Peyer's patch (tissue), 4 donors: Measurements from ENCODE around the gene LDLRAD4.

ENCODE experiments used
- POLR2A ChIP-seq, 2 donors: fragments of 450-650 bp; IDR thresholded peaks; one replicate each; pipeline ENCODE4 v1.5.1; 2017; ENCODE audit warnings: antibody characterized with exemption in 2 of 2, mild to moderate bottlenecking in 2 of 2, moderate library complexity in 2 of 2
- TF ChIP-seq, protein P1 (sequence below), 6 experiments: fragments of 450-650 bp in 4 of 6; fragments of 200-600 bp in 2 of 6; sonication (generic) in 1 of 6; IDR thresholded peaks; one replicate each; pipeline ENCODE4 v1.5.1; 2017 to 2019; ENCODE audit warnings: antibody characterized with exemption in 6 of 6, mild to moderate bottlenecking in 3 of 6, moderate library complexity in 1 of 6

DNA sequence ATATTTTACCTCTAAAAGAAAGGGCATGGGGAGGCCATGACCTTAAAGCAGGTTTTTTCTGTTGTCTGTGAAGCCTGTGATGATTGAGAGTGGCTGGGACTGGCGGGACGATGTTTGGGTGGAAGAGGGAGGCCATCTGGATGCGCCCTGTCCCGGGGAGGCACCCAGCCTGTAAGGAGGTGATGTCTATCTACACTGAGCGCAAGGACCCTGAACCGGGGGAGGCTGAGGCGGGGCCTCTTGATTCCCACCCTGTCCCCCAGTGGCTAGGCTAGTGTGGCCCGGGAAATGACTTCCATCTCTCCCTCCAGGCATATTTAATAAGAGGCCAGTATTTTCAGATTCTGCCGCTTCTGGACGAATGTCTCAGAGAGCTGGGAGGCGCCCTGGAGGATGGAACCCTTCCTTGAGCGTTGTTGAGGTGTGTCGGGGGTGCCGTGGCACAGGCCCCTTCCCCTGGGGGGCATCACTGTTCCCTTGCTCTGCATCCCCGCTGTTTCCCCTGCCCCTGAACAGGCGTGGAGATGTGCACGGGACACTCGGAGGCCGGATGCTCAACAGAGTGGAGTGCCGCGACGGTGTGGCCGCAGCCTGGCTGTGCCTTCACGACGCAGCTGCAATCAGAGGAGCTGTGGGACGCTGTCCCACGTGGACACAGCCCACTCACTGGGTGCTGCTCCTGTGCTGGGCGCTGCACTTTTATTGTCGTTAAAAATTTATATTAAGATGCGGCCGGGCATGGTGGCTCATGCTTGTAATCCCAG is 185.4 kb downstream of the LDLRAD4 start:
- TF ChIP-seq, protein P1, sequence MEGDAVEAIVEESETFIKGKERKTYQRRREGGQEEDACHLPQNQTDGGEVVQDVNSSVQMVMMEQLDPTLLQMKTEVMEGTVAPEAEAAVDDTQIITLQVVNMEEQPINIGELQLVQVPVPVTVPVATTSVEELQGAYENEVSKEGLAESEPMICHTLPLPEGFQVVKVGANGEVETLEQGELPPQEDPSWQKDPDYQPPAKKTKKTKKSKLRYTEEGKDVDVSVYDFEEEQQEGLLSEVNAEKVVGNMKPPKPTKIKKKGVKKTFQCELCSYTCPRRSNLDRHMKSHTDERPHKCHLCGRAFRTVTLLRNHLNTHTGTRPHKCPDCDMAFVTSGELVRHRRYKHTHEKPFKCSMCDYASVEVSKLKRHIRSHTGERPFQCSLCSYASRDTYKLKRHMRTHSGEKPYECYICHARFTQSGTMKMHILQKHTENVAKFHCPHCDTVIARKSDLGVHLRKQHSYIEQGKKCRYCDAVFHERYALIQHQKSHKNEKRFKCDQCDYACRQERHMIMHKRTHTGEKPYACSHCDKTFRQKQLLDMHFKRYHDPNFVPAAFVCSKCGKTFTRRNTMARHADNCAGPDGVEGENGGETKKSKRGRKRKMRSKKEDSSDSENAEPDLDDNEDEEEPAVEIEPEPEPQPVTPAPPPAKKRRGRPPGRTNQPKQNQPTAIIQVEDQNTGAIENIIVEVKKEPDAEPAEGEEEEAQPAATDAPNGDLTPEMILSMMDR (IDR thresholded peaks at IDR 0.05), result no peak
- TF ChIP-seq POLR2A (IDR thresholded peaks at IDR 0.05), result no peak
